HG02981 (cell line): ENCODE data around the gene IFI6.

ENCODE experiments used
- ATAC-seq: cut with Tn5 transposase; IDR thresholded peaks from one replicate; pipeline ENCODE4 v1.9.1; 2021; ENCODE audit warnings: mild to moderate bottlenecking, moderate library complexity; ENCODE audit not compliant: unreplicated experiment

IFI6 gene

DNA sequence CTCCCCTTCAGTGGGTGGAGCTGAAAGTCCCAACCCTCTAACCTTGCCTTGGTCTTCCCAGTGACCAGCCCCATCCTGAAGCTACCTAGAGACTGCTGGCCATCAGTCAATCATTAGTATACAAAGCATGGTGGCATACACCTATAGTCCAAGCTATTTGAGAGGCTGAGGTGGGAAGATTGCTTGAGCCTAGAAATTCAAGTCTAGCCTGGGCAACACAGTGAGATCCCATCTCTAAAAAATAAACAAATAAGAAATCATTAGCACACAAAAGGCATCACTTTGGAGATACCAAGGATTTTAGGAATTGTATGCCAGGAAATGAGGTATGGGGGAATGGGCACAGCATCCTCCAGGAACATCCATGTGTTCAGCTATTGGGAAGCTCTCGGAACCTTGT is 4.4 kb upstream of the IFI6 start:
- no peak for ATAC-seq

DNA sequence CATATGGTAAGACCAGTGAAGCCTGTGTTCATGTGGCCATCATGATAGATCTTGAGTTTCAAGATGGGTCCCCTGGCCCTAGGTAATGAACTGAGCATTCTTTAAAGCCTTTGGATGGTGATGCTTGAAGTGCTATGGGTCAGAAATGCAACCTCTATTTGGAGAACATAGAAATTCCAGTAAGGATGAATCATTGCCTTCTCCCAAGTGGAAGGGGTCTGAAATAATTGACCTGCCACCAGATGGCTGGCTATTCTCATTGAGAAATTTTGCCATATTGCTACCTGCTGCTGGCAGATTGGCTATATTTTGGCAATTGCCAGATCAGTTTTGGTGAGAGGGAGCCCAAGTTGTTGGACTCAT is 739 bp upstream of the IFI6 start:
- ATAC-seq, result no peak

DNA sequence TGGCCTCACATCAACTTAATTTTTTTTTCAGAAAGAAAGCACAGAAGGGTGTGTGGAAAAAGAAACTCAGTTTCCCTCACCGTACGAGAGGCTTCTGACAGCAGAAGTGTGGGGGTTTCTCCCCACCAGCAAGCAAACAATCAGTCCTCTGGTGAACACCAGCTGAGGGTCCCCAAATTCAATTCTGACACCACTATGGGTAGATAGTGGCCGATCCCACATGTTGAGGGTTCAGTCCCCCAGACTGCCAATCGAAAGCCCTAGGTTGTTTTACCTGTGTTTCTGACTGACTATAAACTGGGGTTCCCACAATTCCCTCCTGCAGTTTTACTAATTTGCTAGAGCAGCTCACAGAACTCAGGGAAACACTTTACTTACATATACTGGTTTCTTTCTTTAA is 2.1 kb downstream of the IFI6 start:
- no peak for ATAC-seq

DNA sequence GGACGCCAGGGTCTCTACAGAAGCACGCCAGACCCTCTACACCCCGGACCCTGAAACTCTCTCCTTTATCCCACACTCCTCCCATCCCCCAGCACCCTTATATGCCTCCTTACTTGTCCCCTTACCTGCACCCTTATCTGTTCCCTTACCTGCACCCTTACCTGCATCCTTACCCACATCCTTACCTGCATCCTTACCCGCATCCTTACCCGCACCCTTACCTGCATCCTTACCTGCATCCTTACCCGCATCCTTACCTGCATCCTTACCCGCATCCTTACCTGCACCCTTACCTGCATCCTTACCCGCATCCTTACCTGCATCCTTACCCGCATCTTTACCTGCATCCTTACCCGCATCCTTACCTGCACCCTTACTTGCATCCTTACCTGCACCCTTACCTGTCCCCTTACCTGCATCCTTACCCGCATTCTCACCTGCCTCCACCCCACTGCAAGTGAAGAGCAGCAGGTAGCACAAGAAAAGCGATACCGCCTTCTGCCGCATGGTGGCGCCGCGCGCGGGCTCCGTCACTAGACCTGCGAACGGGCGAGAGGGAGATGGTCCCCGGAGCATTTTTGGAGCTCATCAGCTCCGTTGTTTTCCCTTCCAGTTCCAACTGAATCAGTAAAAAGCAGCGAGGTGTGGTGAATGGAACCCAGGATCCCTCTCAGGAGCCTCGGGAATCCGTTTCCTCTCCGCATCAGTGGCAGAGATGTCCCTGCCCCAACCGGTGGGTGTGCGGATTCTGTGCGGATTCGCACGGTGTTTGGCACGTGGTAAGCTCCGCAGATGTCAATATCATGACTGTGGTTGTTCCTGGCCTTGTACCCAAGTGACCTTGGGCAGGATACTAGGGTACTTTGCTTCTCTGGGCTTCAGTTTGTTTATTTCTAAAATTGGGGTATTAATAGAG is 2.9 kb downstream of the IFI6 start:
- no peak for ATAC-seq

DNA sequence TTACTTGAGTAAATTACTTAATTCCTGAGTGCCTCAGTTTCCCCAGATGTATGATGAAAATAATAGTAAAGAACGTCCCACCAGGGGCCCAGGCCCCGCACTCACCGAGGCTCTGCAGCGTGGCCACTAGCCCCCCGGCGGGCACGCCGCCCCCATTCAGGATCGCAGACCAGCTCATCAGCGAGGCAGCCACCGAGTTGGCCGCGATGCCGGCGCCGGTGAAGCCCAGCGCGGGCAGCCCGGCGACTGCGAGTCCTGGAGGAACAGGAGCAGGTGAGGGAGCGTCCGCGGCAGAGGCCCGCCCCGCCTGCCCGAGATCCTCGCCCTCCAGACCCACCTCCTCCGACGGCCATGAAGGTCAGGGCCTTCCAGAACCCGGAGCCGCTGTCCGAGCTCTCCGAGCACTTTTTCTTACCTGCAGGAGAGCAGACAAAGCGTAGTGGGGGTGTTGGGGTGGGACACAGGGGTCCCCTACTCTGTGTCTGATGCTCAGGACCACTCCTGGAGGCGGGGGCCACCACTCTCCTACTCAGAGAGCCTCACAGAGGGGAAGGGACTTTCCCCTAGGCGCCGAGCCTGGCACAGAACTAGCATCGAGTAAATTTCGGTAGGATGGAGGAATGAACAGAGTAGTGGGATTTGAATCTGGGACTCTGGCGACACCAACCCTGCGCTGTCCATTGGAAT is 3.7 kb downstream of the IFI6 start:
- no peak for ATAC-seq

DNA sequence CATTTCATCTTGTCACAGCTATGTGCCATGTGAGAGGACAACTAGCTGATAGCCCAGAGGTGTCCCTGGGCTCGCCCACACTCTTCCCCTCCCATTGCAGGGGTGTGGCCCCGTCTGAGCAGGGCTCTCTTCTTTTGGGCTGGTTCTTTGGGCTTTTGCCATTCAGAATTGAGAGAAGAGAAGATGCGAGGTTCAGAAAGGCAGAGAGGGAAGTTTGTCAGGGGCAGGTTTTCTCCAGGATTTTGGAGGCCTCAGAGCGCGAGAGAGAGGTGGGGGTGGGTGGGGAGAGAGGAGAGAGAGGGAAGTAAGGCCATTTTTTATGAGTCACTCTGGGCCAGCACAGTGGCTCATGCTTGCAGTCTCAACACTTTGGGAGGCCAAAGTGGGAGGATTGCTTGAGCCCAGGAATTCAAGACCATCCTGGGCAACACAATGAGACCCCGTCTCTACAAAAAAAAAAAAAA is 5.2 kb downstream of the IFI6 start:
- ATAC-seq, result no peak

DNA sequence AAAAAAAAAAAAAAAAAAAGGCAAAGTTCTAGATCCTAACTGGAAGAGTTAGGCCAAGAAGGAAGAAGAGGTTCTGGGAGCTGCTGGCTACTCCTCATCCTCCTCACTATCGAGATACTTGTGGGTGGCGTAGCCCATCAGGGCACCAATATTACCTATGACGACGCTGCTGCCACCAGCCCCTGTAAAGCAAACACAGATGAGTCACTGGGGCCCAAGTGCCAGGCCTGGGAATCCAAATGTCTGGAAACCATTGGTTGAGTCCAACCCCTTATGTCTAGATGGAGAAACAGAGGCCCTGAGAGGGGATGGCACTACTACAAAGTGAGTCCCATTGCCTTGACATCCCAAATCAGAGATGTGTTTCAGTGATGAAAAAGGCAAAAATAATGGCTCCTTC is 5.7 kb downstream of the IFI6 start:
- ATAC-seq, result no peak

DNA sequence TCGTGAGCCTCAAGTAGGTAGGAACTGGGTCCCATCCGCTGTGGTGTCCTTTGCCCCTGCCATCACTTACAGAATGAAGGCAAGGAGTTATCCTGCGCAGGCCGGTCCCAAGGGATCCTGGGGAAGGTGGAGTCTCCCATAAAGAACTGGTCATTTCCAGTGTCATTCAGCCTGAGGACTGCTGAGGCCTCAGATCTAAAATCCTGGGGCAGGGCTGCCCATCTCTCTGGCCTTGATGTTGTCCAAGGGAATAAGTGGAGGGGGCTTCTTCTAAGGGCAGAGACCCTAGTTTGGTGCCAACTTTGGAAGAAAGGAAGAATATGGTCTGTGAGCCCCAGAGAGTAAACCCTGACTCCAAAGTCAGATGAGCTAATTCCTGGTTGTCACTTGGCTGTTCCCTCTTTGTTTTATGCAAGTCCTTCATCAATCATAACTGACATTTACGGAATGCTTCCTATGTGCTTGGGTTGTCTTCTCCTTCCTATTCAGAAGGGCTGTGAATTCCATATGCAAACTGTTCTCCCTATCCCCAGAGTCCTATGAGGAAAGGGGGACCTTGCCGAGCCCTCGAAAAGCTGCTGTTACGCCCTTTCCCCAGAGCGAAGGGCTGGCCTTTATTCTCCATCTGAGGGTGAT is 6.9 kb downstream of the IFI6 start:
- no peak for ATAC-seq

DNA sequence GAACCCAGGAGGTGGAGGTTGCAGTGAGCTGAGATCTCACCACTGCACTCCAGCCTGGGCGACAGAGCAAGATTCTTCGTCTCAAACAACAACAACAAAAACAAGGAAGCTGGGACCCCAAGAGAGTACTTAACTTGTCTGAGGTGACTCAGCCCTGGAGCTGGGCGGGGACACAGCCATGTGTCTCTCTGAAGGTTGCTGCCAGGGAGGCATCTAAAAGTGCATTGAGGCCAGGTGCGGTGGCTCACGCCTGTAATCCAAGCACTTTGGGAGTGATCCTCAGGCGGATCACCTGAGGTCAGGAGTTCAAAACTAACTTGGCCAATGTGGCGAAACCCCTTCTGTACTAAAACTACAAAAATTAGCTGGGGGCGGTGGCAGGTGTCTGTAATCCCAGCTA is 7.7 kb downstream of the IFI6 start:
- no peak for ATAC-seq

DNA sequence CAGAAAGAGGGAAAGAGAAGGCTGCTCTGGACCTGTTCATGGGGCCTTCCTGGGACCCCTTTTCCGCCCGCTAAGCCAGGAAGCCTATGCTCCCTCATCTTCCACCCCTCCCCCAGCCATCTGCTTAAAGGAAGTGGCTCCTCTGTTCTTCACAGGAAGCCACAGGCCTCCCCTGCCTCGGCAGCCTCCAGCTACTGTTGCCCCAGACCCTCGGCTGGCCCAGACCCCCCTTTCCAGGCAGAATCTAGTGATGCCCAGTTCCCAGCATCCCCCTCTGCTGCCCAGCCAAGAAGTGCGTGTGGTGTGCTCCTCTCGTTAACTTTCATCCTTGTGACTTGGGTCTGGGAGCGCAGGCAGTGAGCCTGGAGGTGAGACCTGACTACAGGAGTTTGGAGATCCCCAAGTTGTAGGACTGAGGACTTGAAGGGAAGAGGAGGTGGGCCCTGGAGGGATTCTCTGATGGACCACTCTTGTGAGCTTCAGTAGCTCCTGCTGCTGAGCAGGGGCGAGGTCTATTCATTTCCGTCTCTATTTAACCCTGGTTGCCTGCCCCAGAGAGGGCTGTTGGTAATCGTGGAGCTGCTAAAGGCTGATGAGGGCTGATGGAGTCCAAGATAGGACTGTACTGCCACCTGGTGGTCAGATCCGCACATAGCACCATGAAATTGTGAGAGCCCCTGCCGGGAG is 9.1 kb downstream of the IFI6 start:
- peak; percentile 36 for ATAC-seq

DNA sequence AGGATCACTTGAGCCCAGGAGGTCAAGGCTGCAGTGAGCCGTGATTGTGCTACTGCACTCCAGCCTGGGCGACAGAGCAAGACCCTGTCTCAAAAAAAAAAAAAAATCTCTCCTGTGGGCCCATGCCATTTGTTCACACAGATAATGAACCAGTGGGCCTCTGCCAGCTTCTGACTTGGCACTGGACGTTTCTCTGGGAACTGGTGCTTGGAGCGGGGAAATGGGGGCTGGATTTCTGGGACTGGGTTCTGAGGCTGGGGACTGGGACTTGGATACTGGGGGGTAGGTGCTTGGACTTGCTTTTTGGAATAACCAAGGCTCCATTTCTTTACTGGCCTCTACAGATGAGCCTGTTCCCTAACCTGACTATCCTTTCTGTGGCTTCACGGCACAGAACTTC is 9.7 kb downstream of the IFI6 start:
- ATAC-seq, result no peak

DNA sequence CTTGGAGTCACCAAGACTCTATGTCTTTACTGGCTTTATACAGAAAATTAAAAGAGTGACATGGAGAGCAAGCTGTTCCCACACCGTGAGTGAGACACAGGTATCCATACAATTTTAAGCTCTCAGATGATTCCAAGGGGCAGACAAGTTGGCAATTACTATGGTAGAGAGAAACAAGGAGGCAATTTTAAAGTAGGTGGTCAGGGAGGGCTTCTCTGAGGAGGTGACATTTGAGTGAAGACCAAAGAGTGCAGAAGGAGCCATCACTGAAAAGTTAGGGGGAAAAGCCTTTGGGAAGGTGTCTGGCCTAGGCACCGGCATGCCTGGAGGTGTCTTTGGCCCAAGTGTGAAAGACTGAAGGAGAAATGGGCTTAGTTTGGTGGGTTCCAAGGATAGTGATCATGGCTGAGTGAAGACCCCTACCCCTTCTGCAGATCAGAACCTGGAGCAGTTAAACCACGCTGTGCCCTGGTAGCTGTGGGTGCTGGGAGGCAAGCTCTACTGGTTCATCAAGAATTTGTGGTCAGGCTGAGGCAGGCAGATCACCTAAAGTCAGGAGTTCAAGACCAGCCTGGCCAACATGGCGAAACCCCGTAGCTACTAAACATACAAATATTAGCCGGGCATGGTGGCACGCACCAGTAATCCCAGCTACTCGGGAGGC is 10.4 kb downstream of the IFI6 start:
- no peak for ATAC-seq

DNA sequence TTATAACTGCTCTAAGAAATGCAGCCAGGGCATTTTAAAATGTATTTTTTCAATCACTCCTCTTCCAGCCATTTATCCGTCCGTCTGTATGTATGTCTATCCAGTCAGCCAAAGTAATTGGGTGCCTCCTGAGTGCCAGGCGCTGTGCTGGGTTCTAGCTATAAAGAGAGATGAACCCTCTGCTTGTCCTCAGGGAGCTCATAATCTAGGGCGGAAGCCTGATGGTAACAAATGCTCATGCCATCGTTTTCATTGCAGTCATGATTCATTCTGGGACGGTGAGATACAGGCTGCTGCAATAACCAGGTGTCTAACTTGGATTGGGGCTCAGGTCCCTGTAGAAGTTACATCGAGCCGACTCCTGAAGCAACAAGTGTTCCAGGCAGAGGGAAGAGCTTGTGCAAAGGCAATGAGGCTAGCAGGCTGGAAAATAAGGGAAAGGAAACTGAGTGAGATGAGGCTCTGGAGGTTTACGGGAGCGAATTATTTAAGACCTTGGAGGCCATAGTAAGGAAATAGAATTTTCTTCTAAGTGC is 11.6 kb downstream of the IFI6 start:
- ATAC-seq, result no peak

DNA sequence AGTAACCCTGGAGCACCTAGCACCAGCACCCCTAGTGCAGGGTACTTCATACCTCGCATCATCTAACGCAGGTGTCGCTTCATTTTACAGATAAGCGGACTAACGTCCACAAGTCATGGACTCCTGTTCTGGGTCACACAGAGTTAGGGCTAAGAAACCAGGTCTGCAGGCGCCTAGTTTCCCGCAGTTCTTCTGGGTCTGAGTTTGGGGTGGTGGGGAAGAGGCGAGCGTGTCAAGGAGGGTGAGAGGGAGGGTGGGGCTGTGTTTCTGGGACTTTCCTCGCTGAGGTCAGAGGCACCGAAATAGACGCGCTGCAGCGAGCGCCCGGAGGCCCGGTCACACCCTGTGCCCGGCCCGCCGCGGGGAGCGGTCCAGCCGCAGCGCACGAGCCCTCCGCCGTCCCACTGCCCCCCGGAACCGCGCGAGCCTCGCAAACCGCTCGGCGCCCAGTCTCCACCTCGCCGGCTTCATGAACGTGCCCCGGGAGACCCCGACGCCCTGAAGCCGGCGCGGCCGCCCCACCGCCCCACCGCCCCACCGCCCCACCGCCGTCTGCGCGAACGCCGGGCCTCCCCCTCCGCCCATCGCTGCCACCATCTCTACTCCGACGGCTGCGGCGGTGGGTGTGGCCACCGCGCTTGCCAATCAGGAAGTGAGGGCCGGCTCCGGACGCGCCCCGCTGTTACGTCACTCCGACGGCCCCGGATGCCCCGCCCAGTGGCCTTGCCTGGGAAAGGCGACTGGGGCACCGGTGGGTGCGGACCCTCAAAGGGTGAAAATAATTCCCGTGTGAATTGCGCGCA is 12.3 kb downstream of the IFI6 start:
- ATAC-seq, result peak; percentile 55

DNA sequence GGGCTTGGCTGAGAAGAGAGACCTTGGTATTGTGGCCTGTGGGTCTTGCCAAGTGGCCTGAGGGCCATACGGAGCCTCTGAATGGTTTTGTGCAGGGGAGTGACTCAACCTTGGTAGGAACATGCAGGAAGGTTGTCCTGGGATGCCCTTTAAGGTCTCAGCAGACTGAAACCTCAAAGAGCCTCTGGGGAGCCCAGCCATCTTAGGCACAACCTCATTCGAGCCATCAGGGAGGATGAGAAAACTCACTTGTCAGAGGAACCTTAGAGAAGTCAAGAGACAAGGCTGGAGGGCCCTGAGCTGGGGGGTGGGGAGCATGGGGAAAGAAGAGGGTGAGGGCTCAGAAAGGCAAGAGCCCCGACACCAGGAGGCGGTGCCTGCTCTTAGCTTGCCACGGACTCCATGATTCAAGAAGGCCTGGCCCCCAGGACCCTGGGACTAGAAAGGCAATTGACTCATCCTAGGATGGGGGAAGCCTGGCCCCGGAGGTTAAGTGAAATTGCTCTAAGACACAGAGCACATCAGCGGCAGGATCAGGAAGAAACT is 13.0 kb downstream of the IFI6 start:
- ATAC-seq, result peak; percentile 15

DNA sequence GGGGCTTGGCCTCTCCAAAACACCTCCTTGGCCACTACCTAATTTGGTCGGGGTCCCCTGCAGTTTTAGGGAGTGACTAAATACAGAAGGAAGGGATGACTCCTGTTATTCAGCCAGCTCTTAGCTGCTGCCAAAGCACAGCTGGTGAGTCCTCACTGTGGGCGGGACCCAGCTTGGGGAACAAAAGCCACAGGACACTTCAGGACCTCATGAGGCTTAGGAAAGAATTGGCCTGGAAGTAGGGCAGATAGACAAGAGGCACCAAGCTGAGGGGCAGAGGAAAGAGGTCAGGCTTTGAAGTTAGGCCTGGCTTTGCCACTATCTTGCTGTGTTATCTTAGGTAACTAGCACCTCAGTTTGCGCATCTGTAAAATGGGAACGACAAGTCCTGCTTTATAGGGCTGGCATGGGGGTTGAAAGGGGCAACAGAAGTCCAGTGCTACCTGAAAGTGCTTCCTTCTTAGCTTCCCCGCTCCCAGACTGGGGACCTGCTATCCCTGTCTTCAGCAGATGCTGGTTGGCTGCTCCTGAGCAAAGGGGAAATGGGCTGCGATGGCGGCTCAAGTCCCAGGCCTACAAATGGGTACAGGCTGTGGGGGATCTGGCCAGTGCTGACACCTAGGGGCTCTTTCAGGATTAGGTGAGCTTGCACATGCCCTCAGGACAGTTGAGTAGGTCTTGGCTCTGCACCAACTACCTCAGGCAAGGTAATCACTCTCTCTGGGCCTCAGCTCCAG is 15.7 kb downstream of the IFI6 start:
- ATAC-seq, result no peak

DNA sequence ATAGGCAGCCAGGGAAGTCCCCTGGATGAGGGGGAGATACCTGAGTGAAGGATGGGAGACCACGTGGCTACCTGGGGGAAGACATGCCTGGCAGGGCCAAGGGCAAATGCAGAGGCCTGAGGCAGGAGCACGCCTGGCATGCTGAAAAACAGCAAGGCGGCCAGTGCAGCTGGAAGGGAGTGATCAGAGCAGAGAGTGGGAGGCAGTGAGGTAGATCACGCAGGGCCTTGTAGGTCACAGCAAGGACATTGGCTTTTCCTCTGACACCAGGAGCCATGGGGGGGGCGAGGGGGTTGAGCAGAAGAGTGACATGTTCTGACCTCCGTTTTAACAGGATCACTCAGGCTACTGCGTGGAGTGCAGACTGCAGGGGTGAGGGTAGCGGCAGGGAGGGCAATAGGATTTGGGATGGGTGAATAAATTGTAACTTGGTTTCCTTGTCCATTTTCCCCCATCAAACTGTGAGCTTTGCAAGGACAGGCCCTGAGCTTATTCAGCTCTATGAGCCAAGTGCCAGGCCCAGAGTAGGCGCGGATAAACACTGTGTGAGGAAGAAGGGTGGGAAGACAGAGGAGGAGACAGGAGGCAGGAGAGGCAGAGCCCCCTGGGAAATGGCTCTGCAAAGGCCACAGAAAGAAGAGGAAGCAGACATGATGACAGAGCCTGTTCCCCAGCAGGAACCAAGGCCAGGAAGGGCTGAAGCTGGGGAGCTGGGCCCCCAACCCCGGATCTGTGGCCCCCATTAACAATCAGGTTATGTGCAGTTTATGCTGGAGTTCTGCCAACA is 16.6 kb downstream of the IFI6 start:
- no peak for ATAC-seq
